Measurements from ENCODE around the gene CDH4. TPM values are rescaled to one million over a fixed set of nuclear protein-coding genes. Genes with fewer than 3 reads are reported as not detected.

The CDH4 gene
- total and polyA plus RNA-seq, 9 of the 15 experiments (the other 6 are each of a cell fraction or from before 2014, with no cell fraction given) = 0.04 TPM; not detected in 8

- no peak for DNase-seq (ENCODE audit: extremely low read depth in 1 of 4, low spot score in 3 of 4)
- POLR2A ChIA-PET = interaction anchor here (1.0 kb wide), 1 partner anchor 23 kb away, joined by 3 read pairs; no protein-coding TSS in a partner anchor
- no peaks in the 10 kb centered on the region for H3K9me1 ChIP-seq (ENCODE audit: control insufficient read depth, insufficient read depth, low read length)
- peaks cover 52 to 97% of the 10 kb centered on the region in 2 experiments for H3K27me3 ChIP-seq (ENCODE audit: control insufficient read depth in 2 of 2, insufficient read depth in 2 of 2, low read length in 2 of 2)
- H3K4me1 ChIP-seq (replicated peaks in 1 of 2; ENCODE audit: control insufficient read depth in 2 of 2, insufficient read depth in 2 of 2, low read length in 2 of 2) = peaks cover 0 to 8% of the 10 kb centered on the region in 2 experiments; a peak in 1 of 5 replicates
- no TSS peak for BruUV-seq (replicated peaks)
- H3K27ac ChIP-seq (ENCODE audit: extremely low read depth, low read depth, low read length) = no peak overlapping the region
- H2AFZ ChIP-seq (ENCODE audit: low read depth, low read length) = no peak overlapping the region
- H3K9me3 ChIP-seq (replicated peaks; ENCODE audit: control insufficient read depth, insufficient read depth, low read depth, low read length) = no peaks in the 10 kb centered on the region
- no peak for ATAC-seq
- H3K4me2 ChIP-seq (ENCODE audit: insufficient read depth, low read length) = no peak overlapping the region
- CTCF ChIA-PET (ENCODE audit: low intra/inter-chr PET ratio) = no interaction called here
- no peaks in the 10 kb centered on the region for H3K79me2 ChIP-seq (ENCODE audit: control insufficient read depth, insufficient read depth, low read length)
- peaks cover 20% of the 10 kb centered on the region; the same call in 1 of the 2 replicates for H4K20me1 ChIP-seq (replicated peaks; ENCODE audit: control insufficient read depth, insufficient read depth, low read length)
- H3K9ac ChIP-seq (ENCODE audit: insufficient read depth in 1 of 2, low read depth in 2 of 2, low read length in 2 of 2) = no peak overlapping the region
- H3K4me3 ChIP-seq = no peak overlapping the region
- in situ Hi-C loops (cut with MboI) (no loop called here), intact Hi-C loops (cut with micrococcal nuclease) (no loop called here)
- H3K36me3 ChIP-seq (ENCODE audit: control insufficient read depth, insufficient read depth, low read length) = no peaks in the 10 kb centered on the region
- 2% methylated on average over 35 of the region's 36 CpGs for WGBS (ENCODE audit: insufficient coverage, low coverage, missing lambda C conversion rate)
- FAIRE-seq = no peak
- TF ChIP-seq ZNF639 (CRISPR knock-in tag; conservative IDR thresholded peaks at IDR 0.05 in 1 of 2, IDR thresholded peaks at IDR 0.05 in 1 of 2) (no peak), ZNF76 (CRISPR knock-in tag; IDR thresholded peaks at IDR 0.05; ENCODE audit: borderline replicate concordance) (no peak), TAF15 (IDR thresholded peaks at IDR 0.05; ENCODE audit: low read depth, low read length) (no peak), ZEB2 (IDR thresholded peaks at IDR 0.05) (no peak), RBM39 (optimal IDR thresholded peaks at IDR 0.05; ENCODE audit: low read depth, low read length) (no peak), TFAP4 (CRISPR knock-in tag; IDR thresholded peaks at IDR 0.05; ENCODE audit: borderline replicate concordance) (no peak), ZNF23 (CRISPR knock-in tag; IDR thresholded peaks at IDR 0.05) (no peak), NFXL1 (CRISPR knock-in tag; IDR thresholded peaks at IDR 0.05) (no peak), STAT6 (CRISPR knock-in tag; IDR thresholded peaks at IDR 0.05) (no peak), AFF1 (IDR thresholded peaks at IDR 0.05; ENCODE audit: low read depth in 1 of 2, partially characterized antibody in 2 of 2) (no peak), XRCC4 (IDR thresholded peaks at IDR 0.05; ENCODE audit: extremely low read depth, insufficient read depth, insufficient read length) (no peak), HDAC8 (tag; IDR thresholded peaks at IDR 0.05) (no peak), SMAD4 (CRISPR knock-in tag; conservative IDR thresholded peaks at IDR 0.05) (no peak)
Observed at GRCh38 chr20:61802721-61803311, 550.8 kb downstream of the CDH4 start.
